Gastroesophageal sphincter (tissue), 4 donors: ENCODE measurements around the gene BPIFA3. TPM values are rescaled to one million over a fixed set of nuclear protein-coding genes. Genes with fewer than 3 reads are reported as not detected.

ENCODE experiments used
- ATAC-seq: fragments of 150-250 bp; one replicate; pipeline ENCODE4 v1.9.1; 2016; ENCODE audit warnings: mild to moderate bottlenecking, moderate library complexity
- H3K27ac ChIP-seq, 4 donors: fragments of 200-600 bp; sonication (generic) in 3 of 4; 1 replicate in 3 of 4; 2 replicates in 1 of 4; pipeline ENCODE4 v1.5.1; 2016 to 2019
- H3K27me3 ChIP-seq: fragments of 200-600 bp; sonication (generic); one replicate; pipeline ENCODE4 v1.5.1; 2019
- H3K36me3 ChIP-seq, 2 donors: fragments of 200-600 bp; sonication (generic); one replicate each; pipeline ENCODE4 v1.5.1; 2019; ENCODE audit warnings: control low read depth in 1 of 2
- H3K4me1 ChIP-seq, 3 donors: fragments of 200-600 bp; sonication (generic); 1 replicate in 2 of 3; 2 replicates in 1 of 3; pipeline ENCODE4 v1.5.1; 2016 to 2019; ENCODE audit warnings: control low read depth in 2 of 3
- H3K4me3 ChIP-seq, 2 donors: fragments of 200-600 bp; sonication (generic); one replicate each; pipeline ENCODE4 v1.5.1; 2019; ENCODE audit warnings: mild to moderate bottlenecking in 1 of 2, moderate library complexity in 1 of 2
- H3K9me3 ChIP-seq, 3 donors: fragments of 200-600 bp; sonication (generic); one replicate each; pipeline ENCODE4 v1.5.1; 2017 to 2019; ENCODE audit warnings: control low read depth in 2 of 3
- CTCF ChIP-seq, 4 experiments: fragments of 200-600 bp in 2 of 4; fragments of 450-650 bp in 2 of 4; sonication (generic) in 1 of 4; IDR thresholded peaks; one replicate each; pipeline ENCODE4 v1.5.1; 2017 to 2019; ENCODE audit warnings: antibody characterized with exemption in 4 of 4, mild to moderate bottlenecking in 2 of 4, moderate library complexity in 2 of 4
- EP300 ChIP-seq: sonication (generic); formaldehyde crosslinking; IDR thresholded peaks from one replicate; pipeline ENCODE4 v1.6.1; 2017; ENCODE audit warnings: antibody characterized with exemption, mild to moderate bottlenecking
- POLR2A ChIP-seq, 2 donors: fragments of 450-650 bp; IDR thresholded peaks; one replicate each; pipeline ENCODE4 v1.6.1; 2017; ENCODE audit warnings: antibody characterized with exemption in 2 of 2, mild to moderate bottlenecking in 2 of 2, moderate library complexity in 1 of 2
- POLR2AphosphoS5 ChIP-seq: sonication (generic); formaldehyde crosslinking; IDR thresholded peaks from one replicate; pipeline ENCODE4 v1.6.1; 2017; ENCODE audit warnings: antibody characterized with exemption
- WGBS, 2 donors: methylation state at CpG; one replicate each; pipeline ENCODE4 v1.1.5; 2018; ENCODE audit warnings: low coverage in 1 of 2; 5-methylcytosine and 5-hydroxymethylcytosine counted together
- total RNA-seq, 4 donors: library from RNA; depleted of rRNA; stranded (reverse); fragments of >200 nt; gene quantifications; one replicate each; pipeline ENCODE4 v1.1.0, GENCODE V29; 2016

The BPIFA3 gene
- total RNA-seq, 4 donors from 2014 or later, result not detected

GRCh38 chr20:33262658-33263065 lies 45.5 kb downstream of the BPIFA3 start:
- TF ChIP-seq POLR2AphosphoS5 (no peak), POLR2A (IDR thresholded peaks at IDR 0.05) (no peak), CTCF (IDR thresholded peaks at IDR 0.05) (no peak), EP300 (no peak)
- Histone ChIP-seq H3K27me3 (peaks cover 62% of the 10 kb centered on the region), H3K4me3 (no peak overlapping the region), H3K4me1 (no peaks in the 10 kb centered on the region), H3K27ac (no peak overlapping the region), H3K36me3 (no peaks in the 10 kb centered on the region), H3K9me3 (peaks cover 0 to 15% (median 0%) of the 10 kb centered on the region in 3 donors)
- ATAC-seq, result no peak
- 21 to 23% methylated on average over 4 to 5 of the region's 5 CpGs for WGBS, 2 donors

- Histone ChIP-seq H3K27ac (no peak overlapping the region), H3K27me3 (peaks cover 74% of the 10 kb centered on the region), H3K4me3 (no peak overlapping the region), H3K9me3 (peaks cover 0 to 15% (median 0%) of the 10 kb centered on the region in 3 donors), H3K4me1 (no peaks in the 10 kb centered on the region), H3K36me3 (no peaks in the 10 kb centered on the region)
- no peak for ATAC-seq
- TF ChIP-seq EP300 (no peak), POLR2AphosphoS5 (no peak), POLR2A (IDR thresholded peaks at IDR 0.05) (no peak), CTCF (IDR thresholded peaks at IDR 0.05) (no peak)
- WGBS, 2 donors, result no CpG with 5 or more reads among the region's 5 CpGs
These were observed 46.6 kb downstream of the BPIFA3 start for GRCh38 chr20:33263784-33264183.

GRCh38 chr20:33267701-33268100 lies 50.5 kb downstream of the BPIFA3 start:
- H3K27ac ChIP-seq, result no peak overlapping the region
- no peaks in the 10 kb centered on the region for H3K36me3 ChIP-seq
- H3K9me3 ChIP-seq, result no peaks in the 10 kb centered on the region
- no peak overlapping the region for H3K4me3 ChIP-seq
- no peak for ATAC-seq
- 30 to 50% methylated on average over 1 to 2 of the region's 3 CpGs for WGBS, 2 donors
- peaks cover 72% of the 10 kb centered on the region for H3K27me3 ChIP-seq
- TF ChIP-seq POLR2A (IDR thresholded peaks at IDR 0.05), result no peak
- no peak for TF ChIP-seq EP300
- no peak for TF ChIP-seq CTCF (IDR thresholded peaks at IDR 0.05)
- TF ChIP-seq POLR2AphosphoS5, result no peak
- H3K4me1 ChIP-seq, result no peaks in the 10 kb centered on the region

- Histone ChIP-seq H3K9me3 (no peaks in the 10 kb centered on the region), H3K36me3 (no peaks in the 10 kb centered on the region), H3K27me3 (peaks cover 51% of the 10 kb centered on the region), H3K4me1 (no peaks in the 10 kb centered on the region), H3K27ac (no peak overlapping the region), H3K4me3 (no peak overlapping the region)
- ATAC-seq, result no peak
- TF ChIP-seq EP300 (no peak), POLR2A (IDR thresholded peaks at IDR 0.05) (no peak), CTCF (IDR thresholded peaks at IDR 0.05) (no peak), POLR2AphosphoS5 (no peak)
- WGBS, 2 donors, result 86 to 100% methylated on average over 7 to 8 of the region's 10 CpGs
These were observed 55.2 kb downstream of the BPIFA3 start for GRCh38 chr20:33272155-33272873.
